Calu3 (cell line): ENCODE data around the gene ADGRV1. TPM values are rescaled to one million over a fixed set of nuclear protein-coding genes. Genes with fewer than 3 reads are reported as not detected.
"Not testable (repeated sequence)": the region's sequence is repeated elsewhere in the genome, so short reads cannot be mapped to it uniquely, and the experiment has no call there.

Source experiments
- BruUV-seq: library from RNA; stranded (reverse); fragments of 400-500 nt; replicated peaks from 2 replicates; lab custom pipeline; 2021; lab: Mats Ljungman, UMichigan
- CTCF ChIA-PET: fragments of 300-600 bp; sonication (Branson Sonifier 250); formaldehyde crosslinking; loops from one replicate; lab custom pipeline; 2022; ENCODE audit warnings: antibody characterized with exemption; lab: Charles Lee
- DNase-seq: peaks from one replicate; pipeline ENCODE4 v3.0.0; 2022
- H3K27ac Mint-ChIP-seq: one replicate; pipeline ENCODE4 v1.8.0; 2022; ENCODE audit warnings: mixed read lengths; ENCODE audit not compliant: unreplicated experiment
- H3K27me3 Mint-ChIP-seq: one replicate; pipeline ENCODE4 v1.8.0; 2022; ENCODE audit warnings: mixed read lengths; ENCODE audit not compliant: unreplicated experiment
- H3K36me3 Mint-ChIP-seq: one replicate; pipeline ENCODE4 v1.8.0; 2022; ENCODE audit warnings: mild to moderate bottlenecking, moderate library complexity, mixed read lengths; ENCODE audit not compliant: insufficient read depth, unreplicated experiment
- H3K4me1 Mint-ChIP-seq: one replicate; pipeline ENCODE4 v1.8.0; 2022; ENCODE audit warnings: mild to moderate bottlenecking, low read depth, mixed read lengths; ENCODE audit not compliant: unreplicated experiment
- H3K4me3 Mint-ChIP-seq: one replicate; pipeline ENCODE4 v1.8.0; 2022; ENCODE audit warnings: mild to moderate bottlenecking, low read depth, moderate library complexity, mixed read lengths; ENCODE audit not compliant: unreplicated experiment
- H3K9me3 Mint-ChIP-seq: one replicate; pipeline ENCODE4 v1.8.0; 2022; ENCODE audit warnings: low read depth, mixed read lengths; ENCODE audit not compliant: unreplicated experiment
- CTCF ChIP-seq: fragments of 200-600 bp; IDR thresholded peaks from one replicate; pipeline ENCODE4 v1.8.0; 2022; ENCODE audit warnings: antibody characterized with exemption; ENCODE audit not compliant: unreplicated experiment
- intact Hi-C: fragments of 100-400 bp; cut with micrococcal nuclease; formaldehyde crosslinking; loops from one replicate; pipeline ENCODE4 v1.10.0; 2022; ENCODE audit not compliant: unreplicated experiment
- total RNA-seq: library from RNA; stranded (reverse); gene quantifications from 2 replicates; pipeline ENCODE4 v1.2.3, GENCODE V29; 2022

The ADGRV1 gene
- total RNA-seq, 1 experiment from 2014 or later = 1.8 TPM

GRCh38 chr5:90618071-90618470, 59.5 kb downstream of the ADGRV1 start:
- no peak for DNase-seq
- CTCF ChIA-PET = no interaction called here
- Mint-ChIP-seq H3K9me3 (no peaks in the 10 kb centered on the region), H3K36me3 (no peaks in the 10 kb centered on the region), H3K4me3 (no peak overlapping the region), H3K27ac (no peak overlapping the region), H3K4me1 (peaks cover 7% of the 10 kb centered on the region), H3K27me3 (peaks cover 9% of the 10 kb centered on the region)
- TF ChIP-seq CTCF = no peak
- intact Hi-C loops = no loop called here
- no TSS peak for BruUV-seq

DNA sequence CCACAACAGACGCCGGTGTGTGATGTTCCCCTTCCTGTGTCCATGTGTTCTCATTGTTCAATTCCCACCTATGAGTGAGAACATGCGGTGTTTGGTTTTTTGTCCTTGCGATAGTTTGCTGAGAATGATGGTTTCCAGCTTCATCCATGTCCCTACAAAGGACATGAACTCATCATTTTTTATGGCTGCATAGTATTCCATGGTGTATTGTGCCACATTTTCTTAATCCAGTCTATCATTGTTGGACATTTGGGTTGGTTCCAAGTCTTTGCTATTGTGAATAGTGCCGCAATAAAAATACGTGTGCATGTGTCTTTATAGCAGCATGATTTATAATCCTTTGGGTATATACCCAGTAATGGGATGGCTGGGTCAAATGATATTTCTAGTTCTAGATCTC, 61.2 kb downstream of the ADGRV1 start:
- intact Hi-C loops, DNase-seq, H3K9me3 Mint-ChIP-seq, BruUV-seq, H3K27me3 Mint-ChIP-seq, H3K4me3 Mint-ChIP-seq, CTCF ChIA-PET, H3K27ac Mint-ChIP-seq, H3K36me3 Mint-ChIP-seq, H3K4me1 Mint-ChIP-seq: not testable (repeated sequence)

GRCh38 chr5:90621848-90622247, 63.3 kb downstream of the ADGRV1 start:
- H3K27me3 Mint-ChIP-seq = no peaks in the 10 kb centered on the region
- no peaks in the 10 kb centered on the region for H3K4me1 Mint-ChIP-seq
- no peak for DNase-seq
- H3K36me3 Mint-ChIP-seq = no peaks in the 10 kb centered on the region
- H3K4me3 Mint-ChIP-seq = no peak overlapping the region
- no peak for TF ChIP-seq CTCF
- CTCF ChIA-PET = no interaction called here
- no TSS peak for BruUV-seq
- intact Hi-C loops = no loop called here
- H3K27ac Mint-ChIP-seq = no peak overlapping the region
- no peaks in the 10 kb centered on the region for H3K9me3 Mint-ChIP-seq

- Mint-ChIP-seq H3K4me1 (no peaks in the 10 kb centered on the region), H3K9me3 (no peaks in the 10 kb centered on the region), H3K4me3 (no peak overlapping the region), H3K36me3 (no peaks in the 10 kb centered on the region), H3K27me3 (no peaks in the 10 kb centered on the region), H3K27ac (no peak overlapping the region)
- intact Hi-C loops = no loop called here
- no TSS peak for BruUV-seq
- CTCF ChIA-PET = no interaction called here
- no peak for DNase-seq
- TF ChIP-seq CTCF = no peak
Observed at GRCh38 chr5:90626493-90626892, 67.9 kb downstream of the ADGRV1 start.

- Mint-ChIP-seq H3K27ac (no peak overlapping the region), H3K4me1 (no peaks in the 10 kb centered on the region), H3K9me3 (no peaks in the 10 kb centered on the region), H3K4me3 (no peak overlapping the region), H3K36me3 (no peaks in the 10 kb centered on the region), H3K27me3 (no peaks in the 10 kb centered on the region)
- BruUV-seq = no TSS peak
- CTCF ChIA-PET = interaction anchor here (0.6 kb wide), 1 partner anchor 55 kb away, joined by 3 read pairs; no protein-coding TSS in a partner anchor
- intact Hi-C loops = no loop called here
- TF ChIP-seq CTCF = no peak
- DNase-seq = no peak
Observed at GRCh38 chr5:90628492-90628891, 69.9 kb downstream of the ADGRV1 start.
